Breast epithelium (tissue), 4 donors: ENCODE measurements around the gene UIMC1. TPM values are rescaled to one million over a fixed set of nuclear protein-coding genes. Genes with fewer than 3 reads are reported as not detected.
A peak's percentile ranks its signal among the peaks of the same experiment; 100 is the strongest.

ENCODE experiments used
- DNase-seq, 2 donors: peaks; one replicate each; pipeline ENCODE4 v3.0.0-alpha.2; 2019; ENCODE audit warnings: low spot score in 2 of 2
- H3K27ac ChIP-seq, 2 donors: fragments of 200-600 bp; sonication (generic) in 1 of 2; one replicate each; pipeline ENCODE4 v1.5.1; 2016 to 2019; ENCODE audit warnings: mild to moderate bottlenecking in 1 of 2
- H3K27me3 ChIP-seq, 2 donors: fragments of 200-600 bp; sonication (generic) in 1 of 2; one replicate each; pipeline versions ENCODE4 v1.5.1 to v1.6.0; 2017 to 2019; ENCODE audit warnings: control low read depth in 1 of 2, mild to moderate bottlenecking in 1 of 2
- H3K36me3 ChIP-seq: fragments of 200-600 bp; one replicate; pipeline ENCODE4 v1.5.1; 2019
- H3K4me1 ChIP-seq, 2 donors: fragments of 200-600 bp; sonication (generic); one replicate each; pipeline ENCODE4 v1.5.1; 2016 to 2019; ENCODE audit warnings: control low read depth in 1 of 2
- H3K4me3 ChIP-seq, 3 donors: fragments of 200-600 bp; sonication (generic); 1 replicate in 2 of 3; 2 replicates in 1 of 3; pipeline ENCODE4 v1.5.1; 2016 to 2019; ENCODE audit warnings: mild to moderate bottlenecking in 3 of 3, moderate library complexity in 2 of 3
- H3K9me3 ChIP-seq, 2 donors: fragments of 200-600 bp; sonication (generic) in 1 of 2; one replicate each; pipeline ENCODE4 v1.5.1; 2016 to 2019; ENCODE audit warnings: control low read depth in 1 of 2
- CTCF ChIP-seq, 3 donors: fragments of 450-650 bp; IDR thresholded peaks; one replicate each; pipeline ENCODE4 v1.5.1; 2016 to 2017; ENCODE audit warnings: antibody characterized with exemption in 3 of 3, mild to moderate bottlenecking in 3 of 3, moderate library complexity in 3 of 3
- POLR2A ChIP-seq: fragments of 450-650 bp; IDR thresholded peaks from one replicate; pipeline ENCODE4 v1.6.1; 2016; ENCODE audit warnings: antibody characterized with exemption, mild to moderate bottlenecking, moderate library complexity
- POLR2AphosphoS5 ChIP-seq, 3 donors: sonication (generic); formaldehyde crosslinking; IDR thresholded peaks; one replicate each; pipeline ENCODE4 v1.6.1; 2017; ENCODE audit warnings: antibody characterized with exemption in 3 of 3
- intact Hi-C: fragments of 100-400 bp; cut with DNase I; formaldehyde crosslinking; loops from one replicate; pipeline ENCODE4 v1.15.1; 2023; ENCODE audit warnings: low total_unique reads
- total RNA-seq, 3 donors: library from RNA; depleted of rRNA; stranded (reverse); fragments of >200 nt; gene quantifications; one replicate each; pipeline ENCODE4 v1.1.0, GENCODE V29; 2016

The UIMC1 gene
- total RNA-seq, 3 donors from 2014 or later, result 27.8 to 61.3 (median 53.1) TPM

GRCh38 chr5:176906796-176907195 lies 99.8 kb downstream of the UIMC1 start:
- no peaks in the 10 kb centered on the region for H3K36me3 ChIP-seq
- no peak overlapping the region for H3K27ac ChIP-seq
- DNase-seq, result no peak
- intact Hi-C loops, result no loop called here
- no peaks in the 10 kb centered on the region for H3K4me1 ChIP-seq
- no peaks in the 10 kb centered on the region for H3K27me3 ChIP-seq
- no peak overlapping the region for H3K4me3 ChIP-seq
- TF ChIP-seq POLR2A (no peak), POLR2AphosphoS5 (IDR thresholded peaks at IDR 0.05) (no peak), CTCF (IDR thresholded peaks at IDR 0.05) (no peak)
- no peaks in the 10 kb centered on the region for H3K9me3 ChIP-seq

- Histone ChIP-seq H3K36me3 (no peaks in the 10 kb centered on the region), H3K4me3 (no peak overlapping the region), H3K27ac (no peak overlapping the region), H3K27me3 (no peaks in the 10 kb centered on the region), H3K4me1 (no peaks in the 10 kb centered on the region), H3K9me3 (no peaks in the 10 kb centered on the region)
- intact Hi-C loops, result no loop called here
- TF ChIP-seq POLR2AphosphoS5 (IDR thresholded peaks at IDR 0.05), result no peak
- TF ChIP-seq CTCF (IDR thresholded peaks at IDR 0.05), result no peak
- TF ChIP-seq POLR2A, result no peak
- DNase-seq, result peak in 1 of 2 donors; percentile 3
Observed at GRCh38 chr5:176906126-176906525, 100.5 kb downstream of the UIMC1 start.

- Histone ChIP-seq H3K4me3 (no peak overlapping the region), H3K36me3 (no peaks in the 10 kb centered on the region)
Observed at GRCh38 chr5:176904276-176904675, 102.3 kb downstream of the UIMC1 start.

GRCh38 chr5:176902911-176903664 lies 103.5 kb downstream of the UIMC1 start:
- no peaks in the 10 kb centered on the region for H3K4me1 ChIP-seq
- peak in 1 of 2 donors; percentile 10 for DNase-seq
- no peaks in the 10 kb centered on the region for H3K9me3 ChIP-seq
- H3K27me3 ChIP-seq, result no peaks in the 10 kb centered on the region
- intact Hi-C loops, result no loop called here
- TF ChIP-seq CTCF (IDR thresholded peaks at IDR 0.05) (no peak), POLR2A (no peak), POLR2AphosphoS5 (IDR thresholded peaks at IDR 0.05) (no peak)
- no peak overlapping the region for H3K4me3 ChIP-seq
- no peaks in the 10 kb centered on the region for H3K36me3 ChIP-seq
- peak overlapping the region; percentile 39 to 45 for H3K27ac ChIP-seq

More at GRCh38 chr5:176904276-176904675, 102.3 kb downstream of the UIMC1 start:
- no peaks in the 10 kb centered on the region for H3K9me3 ChIP-seq
- intact Hi-C loops, result no loop called here
- peak overlapping the region in 1 of 2 donors; percentile 45 for H3K27ac ChIP-seq
- TF ChIP-seq POLR2AphosphoS5 (IDR thresholded peaks at IDR 0.05) (no peak), POLR2A (no peak), CTCF (IDR thresholded peaks at IDR 0.05) (no peak)
- H3K4me1 ChIP-seq, result no peaks in the 10 kb centered on the region
- H3K27me3 ChIP-seq, result no peaks in the 10 kb centered on the region
- DNase-seq, result peak in 1 of 2 donors; percentile 54

GRCh38 chr5:176902102-176902814 lies 104.3 kb downstream of the UIMC1 start:
- no peaks in the 10 kb centered on the region for H3K36me3 ChIP-seq
- no peaks in the 10 kb centered on the region for H3K4me1 ChIP-seq
- DNase-seq, result peak in 1 of 2 donors; percentile 10
- H3K27me3 ChIP-seq, result no peaks in the 10 kb centered on the region
- H3K27ac ChIP-seq, result no peak overlapping the region
- intact Hi-C loops, result no loop called here
- no peaks in the 10 kb centered on the region for H3K9me3 ChIP-seq
- H3K4me3 ChIP-seq, result no peak overlapping the region
- TF ChIP-seq POLR2A (no peak), CTCF (IDR thresholded peaks at IDR 0.05) (no peak), POLR2AphosphoS5 (IDR thresholded peaks at IDR 0.05) (no peak)
